AG09319 (cell line): ENCODE results near the gene FBLN5.

Experiments
- DNase-seq: peaks from one replicate; pipeline ENCODE4 v3.0.0-alpha.2; 2010; ENCODE audit warnings: low read depth; ENCODE audit errors: extremely low read depth
- TF ChIP-seq, protein P1 (sequence below): IDR thresholded peaks from 2 replicates; pipeline ENCODE4 v1.5.1; 2011; ENCODE audit warnings: low read depth, mild to moderate bottlenecking, inconsistent platforms, low read length, moderate library complexity

Gene FBLN5

DNA sequence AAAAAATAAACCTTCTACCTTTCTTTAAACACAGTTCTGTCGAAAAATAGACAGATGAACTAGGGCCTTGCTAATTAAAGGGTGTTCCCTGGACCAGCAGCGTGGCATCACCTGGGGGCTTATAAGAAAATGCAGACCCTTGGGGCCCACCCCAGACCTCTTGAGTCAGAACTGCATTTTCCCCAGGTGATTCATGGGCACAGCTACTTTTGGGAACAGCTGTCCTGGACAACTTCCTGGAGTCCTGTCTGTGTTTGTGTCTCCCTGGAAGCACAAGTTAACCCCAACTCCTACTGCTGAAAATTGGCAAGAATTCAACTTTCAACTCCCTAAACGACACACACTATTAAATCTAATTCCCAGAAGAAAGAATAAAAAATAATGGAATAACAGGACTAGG, 17.8 kb downstream of the FBLN5 start:
- no peak for DNase-seq
- TF ChIP-seq, protein P1, sequence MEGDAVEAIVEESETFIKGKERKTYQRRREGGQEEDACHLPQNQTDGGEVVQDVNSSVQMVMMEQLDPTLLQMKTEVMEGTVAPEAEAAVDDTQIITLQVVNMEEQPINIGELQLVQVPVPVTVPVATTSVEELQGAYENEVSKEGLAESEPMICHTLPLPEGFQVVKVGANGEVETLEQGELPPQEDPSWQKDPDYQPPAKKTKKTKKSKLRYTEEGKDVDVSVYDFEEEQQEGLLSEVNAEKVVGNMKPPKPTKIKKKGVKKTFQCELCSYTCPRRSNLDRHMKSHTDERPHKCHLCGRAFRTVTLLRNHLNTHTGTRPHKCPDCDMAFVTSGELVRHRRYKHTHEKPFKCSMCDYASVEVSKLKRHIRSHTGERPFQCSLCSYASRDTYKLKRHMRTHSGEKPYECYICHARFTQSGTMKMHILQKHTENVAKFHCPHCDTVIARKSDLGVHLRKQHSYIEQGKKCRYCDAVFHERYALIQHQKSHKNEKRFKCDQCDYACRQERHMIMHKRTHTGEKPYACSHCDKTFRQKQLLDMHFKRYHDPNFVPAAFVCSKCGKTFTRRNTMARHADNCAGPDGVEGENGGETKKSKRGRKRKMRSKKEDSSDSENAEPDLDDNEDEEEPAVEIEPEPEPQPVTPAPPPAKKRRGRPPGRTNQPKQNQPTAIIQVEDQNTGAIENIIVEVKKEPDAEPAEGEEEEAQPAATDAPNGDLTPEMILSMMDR: no peak

DNA sequence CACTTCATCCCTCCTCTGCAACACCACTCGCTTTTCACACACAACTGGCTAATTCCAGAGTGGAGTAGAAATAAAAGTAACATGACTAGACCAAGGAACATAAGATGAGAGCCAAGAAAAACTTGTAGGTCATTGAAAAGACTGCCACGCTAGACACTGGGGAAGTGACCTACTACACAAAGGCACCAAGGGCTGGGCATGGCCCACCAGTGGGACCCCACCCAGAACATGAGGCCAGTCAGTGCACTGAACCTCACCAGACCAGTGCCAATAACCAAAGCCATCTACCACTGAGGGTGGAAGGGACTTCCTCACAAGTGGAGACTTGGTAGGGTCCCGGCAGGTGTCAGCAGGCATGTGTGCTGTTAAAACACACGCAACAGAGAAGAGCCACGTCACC, 19.7 kb downstream of the FBLN5 start:
- no peak for DNase-seq
- TF ChIP-seq, protein P1: no peak

DNA sequence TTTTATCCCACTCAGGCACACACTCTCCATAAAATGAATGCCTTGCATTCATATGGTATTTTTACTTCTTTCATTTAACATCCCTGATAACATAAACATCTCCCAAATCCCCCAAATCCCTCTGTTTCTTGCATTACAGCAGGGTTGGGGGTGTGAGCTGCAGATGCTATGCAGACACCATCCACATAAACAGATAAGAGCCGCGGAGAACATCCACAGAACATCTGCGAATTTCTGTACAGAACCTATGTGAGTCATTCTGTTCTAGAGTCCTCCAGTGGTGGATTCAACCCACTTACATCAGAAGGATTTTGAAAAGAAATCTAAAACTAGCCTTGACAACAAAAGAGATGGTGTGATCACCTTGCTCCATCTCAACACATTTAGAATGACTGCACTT, 20.3 kb downstream of the FBLN5 start:
- TF ChIP-seq, protein P1: no peak
- DNase-seq: no peak

DNA sequence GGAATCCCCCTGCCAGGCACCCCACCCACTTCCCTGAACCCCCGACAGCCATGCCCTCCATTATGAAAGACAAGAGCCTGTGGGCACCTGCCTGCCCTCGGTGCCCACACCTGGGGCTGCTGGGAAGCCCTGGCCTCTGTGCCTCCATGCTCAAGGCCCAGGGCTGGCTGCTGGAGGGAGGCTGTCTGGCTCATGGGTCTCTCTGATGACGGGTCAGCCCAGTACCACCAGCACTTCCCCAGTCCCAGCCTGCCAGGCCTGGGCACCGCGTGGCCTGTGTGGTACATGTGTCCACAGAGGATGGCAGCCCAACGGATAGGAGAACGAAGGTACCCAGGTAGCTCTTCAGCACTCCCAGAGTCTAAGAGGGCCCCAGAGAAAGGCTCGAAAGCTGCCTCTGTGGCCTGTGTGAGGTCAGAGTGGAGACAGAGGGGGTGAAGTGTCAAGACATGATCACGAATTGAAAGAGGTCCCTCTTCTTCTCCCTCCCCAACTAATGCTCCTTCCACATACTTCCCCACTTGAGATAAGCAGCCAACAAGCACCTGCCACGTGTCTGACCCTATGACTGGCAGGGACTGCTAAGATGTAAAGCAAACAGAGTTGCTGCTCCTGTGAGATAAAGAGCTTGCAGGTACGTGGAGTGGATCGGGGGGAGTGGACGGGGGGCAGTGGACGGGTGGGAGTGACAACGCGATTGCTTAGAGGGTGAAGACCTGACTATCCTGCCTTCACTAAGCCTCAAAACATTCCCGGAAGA, 21.2 kb downstream of the FBLN5 start:
- no peak for DNase-seq
- TF ChIP-seq, protein P1: no peak

DNA sequence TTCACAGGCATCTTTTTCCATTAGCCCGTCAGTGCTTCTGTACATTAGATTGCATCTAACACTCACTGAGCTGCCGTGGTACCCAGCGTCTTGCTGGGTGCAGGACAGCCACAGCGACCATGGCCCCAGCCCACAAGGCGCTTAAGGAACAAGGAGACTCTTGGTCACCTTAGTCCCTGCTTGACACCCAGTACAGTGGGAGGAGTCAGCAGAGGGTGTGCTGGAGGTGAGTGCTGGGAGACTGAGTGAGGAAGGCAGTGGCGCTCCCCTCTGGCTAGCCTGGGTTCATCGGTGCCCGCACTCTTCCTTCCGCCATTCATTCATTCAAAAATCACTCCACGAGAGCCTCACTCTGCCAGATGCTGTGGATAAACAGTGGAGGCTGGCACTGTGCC, 21.8 kb downstream of the FBLN5 start:
- DNase-seq: no peak

DNA sequence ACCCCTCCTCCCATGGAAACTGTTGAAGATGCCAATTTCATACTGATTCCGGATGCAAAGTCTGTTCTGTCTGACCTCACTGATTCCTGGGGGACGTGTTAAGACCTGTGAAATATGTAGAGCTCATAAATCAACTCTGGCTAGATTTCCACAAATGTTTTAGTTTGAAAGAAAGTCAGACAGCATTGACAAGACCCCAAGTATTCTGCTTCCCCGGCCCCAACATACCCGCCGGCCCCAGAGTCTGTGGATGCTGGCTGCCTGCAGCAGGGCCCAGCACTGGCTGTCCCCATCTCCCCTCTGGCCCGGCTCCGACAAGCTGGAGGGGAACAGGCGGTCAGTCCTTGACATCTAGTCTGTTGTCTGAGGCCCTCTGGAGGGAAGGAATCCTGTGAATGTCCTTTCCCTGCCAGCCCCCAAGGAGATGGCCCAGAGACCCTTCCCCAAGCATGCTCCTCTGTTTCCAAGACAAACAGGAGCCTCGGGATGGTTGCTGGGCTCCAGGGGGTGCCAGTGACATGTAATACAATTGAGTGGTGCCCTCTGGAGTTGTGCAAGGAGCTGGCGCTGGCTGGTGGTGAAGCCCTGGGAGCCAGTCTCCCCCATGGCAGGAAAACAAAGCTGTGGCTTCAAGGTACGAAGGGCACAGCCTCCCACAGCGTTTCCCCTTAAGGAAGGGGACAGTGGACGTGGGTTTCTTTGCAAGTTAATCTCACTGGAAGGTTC, 22.3 kb downstream of the FBLN5 start:
- TF ChIP-seq, protein P1: no peak
- no peak for DNase-seq

More for the DNA sequence above, 21.8 kb downstream of the FBLN5 start:
- TF ChIP-seq, protein P1: no peak

DNA sequence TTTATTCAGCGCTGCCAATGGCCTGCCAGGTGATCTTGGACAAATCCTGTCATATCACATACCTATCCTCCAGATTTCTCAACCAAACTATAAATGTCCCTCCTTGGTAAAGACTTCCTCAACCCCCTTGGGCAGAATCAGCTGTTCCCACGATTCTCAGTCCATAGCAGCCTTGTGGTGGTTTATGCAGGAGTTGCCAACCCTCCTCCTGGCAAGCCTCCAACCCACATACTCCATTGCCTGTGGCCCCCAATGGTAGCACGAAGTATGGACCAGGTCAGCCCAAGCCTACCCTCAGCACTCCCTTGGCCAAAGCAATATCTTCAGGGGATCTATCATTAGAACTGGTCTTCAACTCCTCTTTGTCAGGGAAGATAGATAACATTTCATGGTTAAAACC, 27.0 kb downstream of the FBLN5 start:
- DNase-seq: no peak
- TF ChIP-seq, protein P1: no peak
